NB4 (cell line): ENCODE results near the gene SNAI3.

ENCODE experiments used
- DNase-seq: peaks from one replicate; pipeline ENCODE4 v3.0.0; 2010; ENCODE audit warnings: low read depth
- H3K4me3 ChIP-seq: one replicate; pipeline ENCODE4 v1.5.1; 2011; ENCODE audit warnings: mild to moderate bottlenecking, low read depth, low read length, moderate library complexity
- MYC ChIP-seq: IDR thresholded peaks from 2 replicates; pipeline ENCODE4 v1.6.1; 2011; ENCODE audit warnings: low read depth, low read length
- POLR2A ChIP-seq: IDR thresholded peaks from 2 replicates; pipeline ENCODE4 v1.6.1; 2011; ENCODE audit warnings: mild to moderate bottlenecking; ENCODE audit not compliant: insufficient read length; ENCODE audit errors: extremely low read depth
- TF ChIP-seq, protein P1 (sequence below): IDR thresholded peaks from 2 replicates; pipeline ENCODE4 v1.6.1; 2011; ENCODE audit warnings: low read depth, low read length
- TF ChIP-seq, protein P2 (sequence below): IDR thresholded peaks from one replicate; pipeline ENCODE4 v1.5.1; 2012; ENCODE audit warnings: low read depth, low read length

Gene SNAI3

DNA sequence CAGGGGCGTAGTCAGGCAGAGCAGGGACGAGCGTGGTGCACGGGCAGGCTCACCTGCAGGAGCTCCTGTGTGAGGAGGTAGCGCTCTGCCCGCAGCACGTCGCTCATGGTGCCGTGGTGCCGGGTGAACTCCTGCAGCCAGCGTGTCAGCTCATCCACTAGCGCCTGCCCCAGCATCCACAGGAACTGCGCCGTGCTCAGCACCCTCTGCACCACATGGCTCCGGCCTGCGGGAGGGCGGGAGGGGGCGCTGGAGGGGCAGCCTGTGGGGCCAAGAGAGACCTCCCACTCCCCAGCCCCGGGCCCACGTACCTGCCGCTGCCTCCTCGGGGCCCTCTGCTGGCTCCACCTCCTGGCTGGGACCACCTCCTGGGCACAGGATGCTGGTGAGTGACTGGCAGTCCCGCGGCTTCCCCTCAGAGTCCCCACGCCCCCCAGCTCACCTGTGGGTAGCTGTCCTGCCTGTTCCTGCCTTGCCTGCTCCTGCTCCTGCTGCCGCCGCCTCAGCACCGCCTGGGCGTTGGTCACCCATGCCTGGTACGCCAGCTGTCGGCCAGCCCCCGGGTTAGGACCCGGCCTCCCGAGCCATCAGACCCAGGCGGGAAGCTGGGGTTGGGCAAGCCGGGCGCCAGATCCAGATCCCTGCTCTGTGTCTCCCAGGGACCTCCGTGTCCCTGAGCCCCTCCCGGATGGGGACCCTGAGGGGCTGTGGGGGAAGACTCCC, 36.6 kb upstream of the SNAI3 start:
- no peak overlapping the region for H3K4me3 ChIP-seq
- TF ChIP-seq, protein P1, sequence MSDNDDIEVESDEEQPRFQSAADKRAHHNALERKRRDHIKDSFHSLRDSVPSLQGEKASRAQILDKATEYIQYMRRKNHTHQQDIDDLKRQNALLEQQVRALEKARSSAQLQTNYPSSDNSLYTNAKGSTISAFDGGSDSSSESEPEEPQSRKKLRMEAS, result no peak
- TF ChIP-seq MYC (no peak), POLR2A (no peak)
- TF ChIP-seq, protein P2, sequence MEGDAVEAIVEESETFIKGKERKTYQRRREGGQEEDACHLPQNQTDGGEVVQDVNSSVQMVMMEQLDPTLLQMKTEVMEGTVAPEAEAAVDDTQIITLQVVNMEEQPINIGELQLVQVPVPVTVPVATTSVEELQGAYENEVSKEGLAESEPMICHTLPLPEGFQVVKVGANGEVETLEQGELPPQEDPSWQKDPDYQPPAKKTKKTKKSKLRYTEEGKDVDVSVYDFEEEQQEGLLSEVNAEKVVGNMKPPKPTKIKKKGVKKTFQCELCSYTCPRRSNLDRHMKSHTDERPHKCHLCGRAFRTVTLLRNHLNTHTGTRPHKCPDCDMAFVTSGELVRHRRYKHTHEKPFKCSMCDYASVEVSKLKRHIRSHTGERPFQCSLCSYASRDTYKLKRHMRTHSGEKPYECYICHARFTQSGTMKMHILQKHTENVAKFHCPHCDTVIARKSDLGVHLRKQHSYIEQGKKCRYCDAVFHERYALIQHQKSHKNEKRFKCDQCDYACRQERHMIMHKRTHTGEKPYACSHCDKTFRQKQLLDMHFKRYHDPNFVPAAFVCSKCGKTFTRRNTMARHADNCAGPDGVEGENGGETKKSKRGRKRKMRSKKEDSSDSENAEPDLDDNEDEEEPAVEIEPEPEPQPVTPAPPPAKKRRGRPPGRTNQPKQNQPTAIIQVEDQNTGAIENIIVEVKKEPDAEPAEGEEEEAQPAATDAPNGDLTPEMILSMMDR, result no peak
- no peak for DNase-seq

DNA sequence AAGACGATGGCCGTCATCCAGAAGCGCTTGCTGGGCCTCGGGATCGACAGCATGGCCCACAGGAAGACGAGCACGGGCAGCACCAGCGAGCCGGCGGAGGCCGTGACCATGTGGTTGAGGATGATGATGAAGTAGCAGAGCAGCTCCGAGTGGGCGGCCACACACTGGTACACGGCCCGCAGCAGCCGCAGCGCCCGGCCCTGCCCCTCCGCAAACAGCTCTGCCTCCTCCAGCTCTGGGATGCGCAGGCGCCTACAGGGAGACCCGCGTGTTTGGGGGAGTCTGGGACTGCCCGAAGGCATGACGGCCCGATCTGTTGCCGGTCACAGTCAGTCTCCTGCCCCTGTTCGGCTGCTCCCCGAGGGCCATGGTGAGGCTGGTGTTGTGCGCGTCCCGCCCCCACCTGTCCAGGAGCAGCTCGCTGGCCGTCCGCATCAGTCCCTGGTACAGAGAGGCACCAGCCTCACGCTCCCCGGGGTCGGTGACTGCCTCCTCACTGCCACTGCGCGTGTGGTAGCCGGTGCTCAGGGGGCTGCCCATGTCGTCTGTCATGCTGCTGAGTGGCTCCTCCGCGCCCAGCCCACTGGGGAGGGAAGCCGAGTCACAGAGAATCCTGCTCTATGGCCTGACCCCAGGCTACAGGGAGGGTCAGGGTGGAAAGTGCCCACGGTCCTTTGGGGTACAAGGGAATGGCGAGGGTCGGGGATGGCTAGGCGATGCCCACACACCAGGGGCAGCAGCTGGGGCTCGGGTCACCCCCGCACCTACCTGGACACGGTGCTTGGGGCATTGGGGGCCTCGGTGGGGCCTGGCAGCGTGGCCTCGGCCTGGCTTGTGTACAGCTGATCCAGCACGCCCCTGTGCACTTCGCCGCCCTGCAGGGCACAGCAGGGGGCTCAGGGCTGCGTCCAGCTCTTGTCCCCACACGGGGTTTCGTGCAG, 35.8 kb upstream of the SNAI3 start:
- DNase-seq, result no peak
- TF ChIP-seq, protein P2, result no peak
- TF ChIP-seq MYC (no peak), POLR2A (no peak)
- TF ChIP-seq, protein P1, result no peak
- no peak overlapping the region for H3K4me3 ChIP-seq

DNA sequence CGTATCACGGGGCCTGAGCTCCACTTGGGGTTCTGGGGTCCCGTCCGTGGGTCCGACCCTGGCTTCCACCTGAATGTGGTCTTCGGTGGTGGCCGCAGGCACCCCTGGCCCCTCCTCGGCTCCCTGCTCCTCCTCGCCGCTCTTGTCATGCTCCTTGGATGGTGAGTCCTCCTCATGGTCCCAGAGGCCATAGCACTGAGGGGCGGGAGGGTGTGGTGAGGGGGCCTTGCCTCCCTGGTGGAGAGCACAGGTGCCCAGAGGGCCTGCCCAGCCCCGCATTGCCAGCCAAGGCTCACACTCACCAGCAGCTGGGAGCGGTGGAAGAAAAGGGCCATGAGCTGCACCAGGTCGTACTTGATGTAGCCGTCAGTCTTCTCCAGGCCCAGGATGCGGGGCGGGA, 34.9 kb upstream of the SNAI3 start:
- no peak overlapping the region for H3K4me3 ChIP-seq
- DNase-seq, result no peak
- TF ChIP-seq MYC, result no peak
- TF ChIP-seq, protein P2, result no peak
- no peak for TF ChIP-seq POLR2A
- TF ChIP-seq, protein P1, result no peak

DNA sequence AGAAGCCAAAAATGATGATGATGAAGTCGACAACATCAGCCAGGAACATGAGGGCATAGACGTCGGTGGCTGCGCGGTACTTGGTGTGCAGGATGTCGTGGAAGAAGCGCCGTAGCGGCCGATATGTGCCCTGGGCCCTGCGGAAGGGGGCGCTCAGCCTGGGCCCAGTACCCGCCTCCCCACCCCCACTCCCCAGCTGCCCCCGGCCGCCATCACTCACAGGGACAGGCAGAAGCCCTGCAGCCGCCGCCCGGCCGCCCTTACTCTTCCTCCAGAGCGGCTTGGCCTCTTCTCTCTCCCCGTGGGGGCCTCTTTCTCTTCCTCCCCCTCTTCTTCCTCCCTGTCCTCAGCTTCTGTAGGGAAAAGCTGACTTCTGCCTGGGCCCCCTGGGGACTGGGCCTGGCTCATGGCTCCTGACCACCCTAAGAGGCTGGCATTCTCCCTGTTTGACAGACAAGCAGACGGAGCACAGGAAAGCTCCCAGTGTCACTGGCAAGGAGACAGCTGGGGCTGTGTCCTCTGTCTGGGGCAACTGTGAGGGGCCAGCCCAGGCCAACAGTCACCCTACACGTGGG, 34.2 kb upstream of the SNAI3 start:
- no peak for DNase-seq
- no peak overlapping the region for H3K4me3 ChIP-seq
- TF ChIP-seq, protein P1, result no peak
- TF ChIP-seq, protein P2, result no peak
- TF ChIP-seq MYC, result no peak
- TF ChIP-seq POLR2A, result no peak

DNA sequence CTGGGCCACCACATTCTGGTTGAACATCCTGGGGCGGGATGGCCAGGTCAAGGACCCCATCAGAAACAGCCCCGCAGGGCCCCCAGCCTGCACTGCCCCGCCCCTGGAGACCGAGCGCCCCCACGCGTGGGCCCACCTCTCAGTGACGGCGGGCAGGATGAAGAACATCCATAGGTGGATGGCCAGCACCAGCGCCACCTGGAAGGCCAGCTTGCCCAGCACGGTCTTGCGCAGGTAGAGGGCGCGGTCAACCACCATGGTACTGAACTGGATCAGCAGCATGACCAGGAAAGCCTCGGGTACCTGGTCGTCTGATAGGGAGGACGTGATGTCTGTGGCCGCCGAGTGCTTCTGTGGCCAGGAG, 33.6 kb upstream of the SNAI3 start:
- no peak overlapping the region for H3K4me3 ChIP-seq
- no peak for TF ChIP-seq POLR2A
- TF ChIP-seq, protein P2, result no peak
- no peak for TF ChIP-seq MYC
- TF ChIP-seq, protein P1, result no peak
- no peak for DNase-seq
